ENCODE results near the gene SGSM2. TPM values are rescaled to one million over a fixed set of nuclear protein-coding genes. Genes with fewer than 3 reads are reported as not detected.

Gene SGSM2
- total and polyA plus RNA-seq, 2 of the 13 experiments (the other 11 are each of a cell fraction or from before 2014, with no cell fraction given) = 30.4 to 51.3 TPM

DNA sequence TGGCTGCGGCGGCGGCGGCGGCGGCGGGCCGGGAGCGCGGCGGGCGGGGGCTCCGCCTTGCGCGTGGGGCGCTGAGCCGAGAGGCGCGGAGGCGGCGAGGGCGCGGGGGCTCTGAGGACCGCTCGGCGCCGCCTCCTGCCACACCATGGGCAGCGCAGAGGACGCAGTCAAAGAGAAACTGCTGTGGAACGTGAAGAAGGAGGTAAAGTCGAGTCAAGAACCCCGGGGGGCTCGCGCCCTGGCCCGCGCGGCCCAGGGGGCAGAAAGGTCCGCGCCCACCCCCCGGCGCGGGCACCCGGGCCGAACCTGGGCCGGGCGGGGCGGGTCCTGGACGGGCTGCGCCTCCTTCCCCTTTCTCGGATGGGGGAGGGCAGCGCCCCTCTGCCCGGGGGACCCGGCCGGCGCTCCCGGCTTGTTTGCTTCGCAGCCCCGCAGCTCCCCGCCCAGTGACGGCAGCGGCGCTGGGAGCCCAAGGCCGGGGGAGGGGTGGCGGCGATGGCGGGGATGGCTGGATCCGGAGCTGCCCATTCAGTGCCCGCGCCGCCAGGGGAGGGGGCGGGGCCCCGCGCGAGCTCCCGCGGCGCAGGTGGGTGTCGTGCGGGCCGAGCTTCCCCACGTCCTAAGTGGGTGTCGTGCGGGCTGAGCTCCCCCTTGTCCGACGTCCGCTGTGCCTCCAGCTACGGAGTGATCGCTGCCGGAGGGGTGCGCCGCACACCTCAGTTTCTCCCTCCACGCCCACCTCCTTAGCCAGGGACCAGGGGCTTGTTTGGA is 428 bp downstream of the SGSM2 start (continued):
- TF ChIP-seq, protein P1, sequence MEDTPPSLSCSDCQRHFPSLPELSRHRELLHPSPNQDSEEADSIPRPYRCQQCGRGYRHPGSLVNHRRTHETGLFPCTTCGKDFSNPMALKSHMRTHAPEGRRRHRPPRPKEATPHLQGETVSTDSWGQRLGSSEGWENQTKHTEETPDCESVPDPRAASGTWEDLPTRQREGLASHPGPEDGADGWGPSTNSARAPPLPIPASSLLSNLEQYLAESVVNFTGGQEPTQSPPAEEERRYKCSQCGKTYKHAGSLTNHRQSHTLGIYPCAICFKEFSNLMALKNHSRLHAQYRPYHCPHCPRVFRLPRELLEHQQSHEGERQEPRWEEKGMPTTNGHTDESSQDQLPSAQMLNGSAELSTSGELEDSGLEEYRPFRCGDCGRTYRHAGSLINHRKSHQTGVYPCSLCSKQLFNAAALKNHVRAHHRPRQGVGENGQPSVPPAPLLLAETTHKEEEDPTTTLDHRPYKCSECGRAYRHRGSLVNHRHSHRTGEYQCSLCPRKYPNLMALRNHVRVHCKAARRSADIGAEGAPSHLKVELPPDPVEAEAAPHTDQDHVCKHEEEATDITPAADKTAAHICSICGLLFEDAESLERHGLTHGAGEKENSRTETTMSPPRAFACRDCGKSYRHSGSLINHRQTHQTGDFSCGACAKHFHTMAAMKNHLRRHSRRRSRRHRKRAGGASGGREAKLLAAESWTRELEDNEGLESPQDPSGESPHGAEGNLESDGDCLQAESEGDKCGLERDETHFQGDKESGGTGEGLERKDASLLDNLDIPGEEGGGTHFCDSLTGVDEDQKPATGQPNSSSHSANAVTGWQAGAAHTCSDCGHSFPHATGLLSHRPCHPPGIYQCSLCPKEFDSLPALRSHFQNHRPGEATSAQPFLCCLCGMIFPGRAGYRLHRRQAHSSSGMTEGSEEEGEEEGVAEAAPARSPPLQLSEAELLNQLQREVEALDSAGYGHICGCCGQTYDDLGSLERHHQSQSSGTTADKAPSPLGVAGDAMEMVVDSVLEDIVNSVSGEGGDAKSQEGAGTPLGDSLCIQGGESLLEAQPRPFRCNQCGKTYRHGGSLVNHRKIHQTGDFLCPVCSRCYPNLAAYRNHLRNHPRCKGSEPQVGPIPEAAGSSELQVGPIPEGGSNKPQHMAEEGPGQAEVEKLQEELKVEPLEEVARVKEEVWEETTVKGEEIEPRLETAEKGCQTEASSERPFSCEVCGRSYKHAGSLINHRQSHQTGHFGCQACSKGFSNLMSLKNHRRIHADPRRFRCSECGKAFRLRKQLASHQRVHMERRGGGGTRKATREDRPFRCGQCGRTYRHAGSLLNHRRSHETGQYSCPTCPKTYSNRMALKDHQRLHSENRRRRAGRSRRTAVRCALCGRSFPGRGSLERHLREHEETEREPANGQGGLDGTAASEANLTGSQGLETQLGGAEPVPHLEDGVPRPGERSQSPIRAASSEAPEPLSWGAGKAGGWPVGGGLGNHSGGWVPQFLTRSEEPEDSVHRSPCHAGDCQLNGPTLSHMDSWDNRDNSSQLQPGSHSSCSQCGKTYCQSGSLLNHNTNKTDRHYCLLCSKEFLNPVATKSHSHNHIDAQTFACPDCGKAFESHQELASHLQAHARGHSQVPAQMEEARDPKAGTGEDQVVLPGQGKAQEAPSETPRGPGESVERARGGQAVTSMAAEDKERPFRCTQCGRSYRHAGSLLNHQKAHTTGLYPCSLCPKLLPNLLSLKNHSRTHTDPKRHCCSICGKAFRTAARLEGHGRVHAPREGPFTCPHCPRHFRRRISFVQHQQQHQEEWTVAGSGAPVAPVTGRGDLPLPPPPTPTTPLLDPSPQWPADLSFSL (CRISPR knock-in tag; IDR thresholded peaks at IDR 0.05) = no peak
- no peak for TF ChIP-seq NPAS2 (CRISPR knock-in tag; IDR thresholded peaks at IDR 0.05; ENCODE audit: borderline replicate concordance)
- TF ChIP-seq SMARCC2 (IDR thresholded peaks at IDR 0.05) = no peak
- no peak for TF ChIP-seq ZNF10 (CRISPR knock-in tag; IDR thresholded peaks at IDR 0.05; ENCODE audit: borderline replicate concordance, low read depth)
- no peak for TF ChIP-seq ZNF326 (CRISPR knock-in tag; IDR thresholded peaks at IDR 0.05; ENCODE audit: borderline replicate concordance)
- TF ChIP-seq ZBTB7A (CRISPR knock-in tag; IDR thresholded peaks at IDR 0.05) = no peak; the same call in 1 of the 2 replicates
- TF ChIP-seq ZNF83 (CRISPR knock-in tag; IDR thresholded peaks at IDR 0.05; ENCODE audit: borderline replicate concordance) = no peak
- TF ChIP-seq ZMYM2 (CRISPR knock-in tag; IDR thresholded peaks at IDR 0.05) = no peak
- no peak for TF ChIP-seq STAG1 (CRISPR knock-in tag; IDR thresholded peaks at IDR 0.05)
- TF ChIP-seq, protein P2, sequence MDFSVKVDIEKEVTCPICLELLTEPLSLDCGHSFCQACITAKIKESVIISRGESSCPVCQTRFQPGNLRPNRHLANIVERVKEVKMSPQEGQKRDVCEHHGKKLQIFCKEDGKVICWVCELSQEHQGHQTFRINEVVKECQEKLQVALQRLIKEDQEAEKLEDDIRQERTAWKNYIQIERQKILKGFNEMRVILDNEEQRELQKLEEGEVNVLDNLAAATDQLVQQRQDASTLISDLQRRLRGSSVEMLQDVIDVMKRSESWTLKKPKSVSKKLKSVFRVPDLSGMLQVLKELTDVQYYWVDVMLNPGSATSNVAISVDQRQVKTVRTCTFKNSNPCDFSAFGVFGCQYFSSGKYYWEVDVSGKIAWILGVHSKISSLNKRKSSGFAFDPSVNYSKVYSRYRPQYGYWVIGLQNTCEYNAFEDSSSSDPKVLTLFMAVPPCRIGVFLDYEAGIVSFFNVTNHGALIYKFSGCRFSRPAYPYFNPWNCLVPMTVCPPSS (IDR thresholded peaks at IDR 0.05) = no peak
- TF ChIP-seq CEBPG (CRISPR knock-in tag; IDR thresholded peaks at IDR 0.05) = no peak
- no peak for TF ChIP-seq BCL6 (CRISPR knock-in tag; IDR thresholded peaks at IDR 0.05)
- TF ChIP-seq ZNF792 (CRISPR knock-in tag; IDR thresholded peaks at IDR 0.05) = no peak
- no peak for TF ChIP-seq ZNF431 (CRISPR knock-in tag; IDR thresholded peaks at IDR 0.05; ENCODE audit: borderline replicate concordance, low read depth)
- no peak for TF ChIP-seq ZNF879 (CRISPR knock-in tag; IDR thresholded peaks at IDR 0.05)
- TF ChIP-seq KDM4B (CRISPR knock-in tag; IDR thresholded peaks at IDR 0.05) = no peak
- TF ChIP-seq NFE2 (CRISPR knock-in tag; IDR thresholded peaks at IDR 0.05) = no peak
- TF ChIP-seq EZH2 (conservative IDR thresholded peaks at IDR 0.05; ENCODE audit: low read depth, low read length) = no peak
- no peak for TF ChIP-seq ZNF282 (IDR thresholded peaks at IDR 0.05; ENCODE audit: partially characterized antibody)
- no peak for TF ChIP-seq AHR (CRISPR knock-in tag; IDR thresholded peaks at IDR 0.05)
- no peak for TF ChIP-seq JUND (CRISPR knock-in tag; IDR thresholded peaks at IDR 0.05)
- no peak for TF ChIP-seq PRPF4 (IDR thresholded peaks at IDR 0.05; ENCODE audit: low read depth, low read length, poor library complexity, severe bottlenecking)
- TF ChIP-seq, protein P3, sequence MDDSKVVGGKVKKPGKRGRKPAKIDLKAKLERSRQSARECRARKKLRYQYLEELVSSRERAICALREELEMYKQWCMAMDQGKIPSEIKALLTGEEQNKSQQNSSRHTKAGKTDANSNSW (CRISPR knock-in tag; IDR thresholded peaks at IDR 0.05; ENCODE audit: borderline replicate concordance) = no peak
- TF ChIP-seq, protein P4, sequence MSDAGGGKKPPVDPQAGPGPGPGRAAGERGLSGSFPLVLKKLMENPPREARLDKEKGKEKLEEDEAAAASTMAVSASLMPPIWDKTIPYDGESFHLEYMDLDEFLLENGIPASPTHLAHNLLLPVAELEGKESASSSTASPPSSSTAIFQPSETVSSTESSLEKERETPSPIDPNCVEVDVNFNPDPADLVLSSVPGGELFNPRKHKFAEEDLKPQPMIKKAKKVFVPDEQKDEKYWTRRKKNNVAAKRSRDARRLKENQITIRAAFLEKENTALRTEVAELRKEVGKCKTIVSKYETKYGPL (CRISPR knock-in tag; IDR thresholded peaks at IDR 0.05) = no peak

Data from HepG2 (cell line).